SK-N-SH treated with all-trans-retinoic acid at 6 μM for 48 hours (cell line): ENCODE measurements around the gene MYOM1.

ENCODE experiments used
- ATAC-seq: fragments of 200-7000 bp; cut with Tn5 transposase; 3 replicates; pipeline ENCODE4 v1.9.1; 2020; ENCODE audit warnings: mild to moderate bottlenecking, moderate library complexity
- ARNTL ChIP-seq: fragments of 450-650 bp; formaldehyde crosslinking; IDR thresholded peaks from 2 replicates; pipeline ENCODE4 v1.5.0; 2020; ENCODE audit warnings: low read depth, mild to moderate bottlenecking, moderate library complexity, borderline replicate concordance
- BACH2 ChIP-seq: fragments of 250-450 bp; sonication (Bioruptor Pico); IDR thresholded peaks from 2 replicates; pipeline ENCODE4 v1.9.0; 2021; ENCODE audit warnings: mild to moderate bottlenecking, borderline replicate concordance
- CREB5 ChIP-seq: fragments of 250-450 bp; sonication (Bioruptor Pico); IDR thresholded peaks from 2 replicates; pipeline ENCODE4 v1.5.1; 2020; ENCODE audit warnings: low read depth, mild to moderate bottlenecking, moderate library complexity
- CSDC2 ChIP-seq: fragments of 250-450 bp; sonication (Bioruptor Pico); IDR thresholded peaks from 2 replicates; pipeline ENCODE4 v1.5.0; 2020; ENCODE audit warnings: mild to moderate bottlenecking, moderate library complexity
- CSRNP3 ChIP-seq: fragments of 250-450 bp; sonication (Bioruptor Pico); IDR thresholded peaks from 2 replicates; pipeline ENCODE4 v1.5.1; 2021; ENCODE audit warnings: mild to moderate bottlenecking, moderate library complexity
- ESRRG ChIP-seq: fragments of 250-450 bp; sonication (Bioruptor Pico); IDR thresholded peaks from 2 replicates; pipeline ENCODE4 v1.6.1; 2021; ENCODE audit warnings: mild to moderate bottlenecking
- GLIS3 ChIP-seq: fragments of 250-450 bp; sonication (Bioruptor Pico); IDR thresholded peaks from 2 replicates; pipeline ENCODE4 v1.5.0; 2020; ENCODE audit warnings: mild to moderate bottlenecking, moderate library complexity
- ISL1 ChIP-seq: fragments of 250-450 bp; sonication (Bioruptor Pico); IDR thresholded peaks from 2 replicates; pipeline ENCODE4 v2.1.2; 2022; ENCODE audit warnings: mild to moderate bottlenecking, moderate library complexity
- OSR1 ChIP-seq: fragments of 250-450 bp; sonication (Bioruptor Pico); IDR thresholded peaks from 2 replicates; pipeline ENCODE4 v1.8.0; 2022; ENCODE audit warnings: moderate library complexity, mild to moderate bottlenecking, inconsistent platforms
- POU6F1 ChIP-seq: fragments of 250-450 bp; sonication (Bioruptor Pico); IDR thresholded peaks from 2 replicates; pipeline ENCODE4 v1.8.0; 2021; ENCODE audit warnings: low read depth, mild to moderate bottlenecking, moderate library complexity, borderline replicate concordance
- PPARA ChIP-seq: fragments of 250-450 bp; sonication (Bioruptor Pico); IDR thresholded peaks from 2 replicates; pipeline ENCODE4 v1.5.0; 2020; ENCODE audit warnings: mild to moderate bottlenecking, borderline replicate concordance
- RARB ChIP-seq: fragments of 250-450 bp; sonication (Bioruptor Pico); IDR thresholded peaks from 2 replicates; pipeline ENCODE4 v1.8.0; 2021; ENCODE audit warnings: mild to moderate bottlenecking, moderate library complexity
- SNAI2 ChIP-seq: fragments of 250-450 bp; sonication (Bioruptor Pico); IDR thresholded peaks from 2 replicates; pipeline ENCODE4 v1.5.0; 2020; ENCODE audit warnings: mild to moderate bottlenecking, moderate library complexity
- TCF4 ChIP-seq: fragments of 250-450 bp; sonication (Bioruptor Pico); IDR thresholded peaks from 2 replicates; pipeline ENCODE4 v1.8.0; 2021; ENCODE audit warnings: mild to moderate bottlenecking, moderate library complexity, borderline replicate concordance
- TOX ChIP-seq: fragments of 250-450 bp; sonication (Bioruptor Pico); IDR thresholded peaks from 2 replicates; pipeline ENCODE4 v1.8.0; 2021; ENCODE audit warnings: mild to moderate bottlenecking, moderate library complexity, borderline replicate concordance
- ZFP3 ChIP-seq: fragments of 250-450 bp; sonication (Bioruptor Pico); IDR thresholded peaks from 2 replicates; pipeline ENCODE4 v1.5.0; 2020; ENCODE audit warnings: mild to moderate bottlenecking, moderate library complexity
- ZFP30 ChIP-seq: fragments of 450-650 bp; formaldehyde crosslinking; IDR thresholded peaks from 2 replicates; pipeline ENCODE4 v1.5.0; 2022; ENCODE audit warnings: mild to moderate bottlenecking, moderate library complexity
- ZNF70 ChIP-seq: fragments of 450-650 bp; formaldehyde crosslinking; IDR thresholded peaks from 2 replicates; pipeline ENCODE4 v1.5.0; 2020; ENCODE audit warnings: mild to moderate bottlenecking, moderate library complexity
- ZNF8 ChIP-seq: fragments of 450-650 bp; formaldehyde crosslinking; IDR thresholded peaks from 2 replicates; pipeline ENCODE4 v1.5.0; 2020; ENCODE audit warnings: mild to moderate bottlenecking, moderate library complexity
- TF ChIP-seq, protein P1 (sequence below): fragments of 250-450 bp; sonication (Bioruptor Pico); IDR thresholded peaks from 2 replicates; pipeline ENCODE4 v1.8.0; 2020; ENCODE audit warnings: mild to moderate bottlenecking, moderate library complexity, borderline replicate concordance
- TF ChIP-seq, protein P2 (sequence below): fragments of 250-450 bp; sonication (Bioruptor Pico); IDR thresholded peaks from 2 replicates; pipeline ENCODE4 v1.5.0; 2020; ENCODE audit warnings: mild to moderate bottlenecking, moderate library complexity

The MYOM1 gene

GRCh38 chr18:3114451-3114850 is 105.3 kb downstream of the MYOM1 start:
- TF ChIP-seq, protein P1, sequence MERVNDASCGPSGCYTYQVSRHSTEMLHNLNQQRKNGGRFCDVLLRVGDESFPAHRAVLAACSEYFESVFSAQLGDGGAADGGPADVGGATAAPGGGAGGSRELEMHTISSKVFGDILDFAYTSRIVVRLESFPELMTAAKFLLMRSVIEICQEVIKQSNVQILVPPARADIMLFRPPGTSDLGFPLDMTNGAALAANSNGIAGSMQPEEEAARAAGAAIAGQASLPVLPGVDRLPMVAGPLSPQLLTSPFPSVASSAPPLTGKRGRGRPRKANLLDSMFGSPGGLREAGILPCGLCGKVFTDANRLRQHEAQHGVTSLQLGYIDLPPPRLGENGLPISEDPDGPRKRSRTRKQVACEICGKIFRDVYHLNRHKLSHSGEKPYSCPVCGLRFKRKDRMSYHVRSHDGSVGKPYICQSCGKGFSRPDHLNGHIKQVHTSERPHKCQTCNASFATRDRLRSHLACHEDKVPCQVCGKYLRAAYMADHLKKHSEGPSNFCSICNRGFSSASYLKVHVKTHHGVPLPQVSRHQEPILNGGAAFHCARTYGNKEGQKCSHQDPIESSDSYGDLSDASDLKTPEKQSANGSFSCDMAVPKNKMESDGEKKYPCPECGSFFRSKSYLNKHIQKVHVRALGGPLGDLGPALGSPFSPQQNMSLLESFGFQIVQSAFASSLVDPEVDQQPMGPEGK (CRISPR knock-in tag) = no peak
- TF ChIP-seq POU6F1 (CRISPR knock-in tag) = no peak
- TF ChIP-seq OSR1 (CRISPR knock-in tag) = no peak
- no peak for TF ChIP-seq TOX (CRISPR knock-in tag)
- TF ChIP-seq ARNTL (CRISPR knock-in tag) = no peak
- TF ChIP-seq, protein P2, sequence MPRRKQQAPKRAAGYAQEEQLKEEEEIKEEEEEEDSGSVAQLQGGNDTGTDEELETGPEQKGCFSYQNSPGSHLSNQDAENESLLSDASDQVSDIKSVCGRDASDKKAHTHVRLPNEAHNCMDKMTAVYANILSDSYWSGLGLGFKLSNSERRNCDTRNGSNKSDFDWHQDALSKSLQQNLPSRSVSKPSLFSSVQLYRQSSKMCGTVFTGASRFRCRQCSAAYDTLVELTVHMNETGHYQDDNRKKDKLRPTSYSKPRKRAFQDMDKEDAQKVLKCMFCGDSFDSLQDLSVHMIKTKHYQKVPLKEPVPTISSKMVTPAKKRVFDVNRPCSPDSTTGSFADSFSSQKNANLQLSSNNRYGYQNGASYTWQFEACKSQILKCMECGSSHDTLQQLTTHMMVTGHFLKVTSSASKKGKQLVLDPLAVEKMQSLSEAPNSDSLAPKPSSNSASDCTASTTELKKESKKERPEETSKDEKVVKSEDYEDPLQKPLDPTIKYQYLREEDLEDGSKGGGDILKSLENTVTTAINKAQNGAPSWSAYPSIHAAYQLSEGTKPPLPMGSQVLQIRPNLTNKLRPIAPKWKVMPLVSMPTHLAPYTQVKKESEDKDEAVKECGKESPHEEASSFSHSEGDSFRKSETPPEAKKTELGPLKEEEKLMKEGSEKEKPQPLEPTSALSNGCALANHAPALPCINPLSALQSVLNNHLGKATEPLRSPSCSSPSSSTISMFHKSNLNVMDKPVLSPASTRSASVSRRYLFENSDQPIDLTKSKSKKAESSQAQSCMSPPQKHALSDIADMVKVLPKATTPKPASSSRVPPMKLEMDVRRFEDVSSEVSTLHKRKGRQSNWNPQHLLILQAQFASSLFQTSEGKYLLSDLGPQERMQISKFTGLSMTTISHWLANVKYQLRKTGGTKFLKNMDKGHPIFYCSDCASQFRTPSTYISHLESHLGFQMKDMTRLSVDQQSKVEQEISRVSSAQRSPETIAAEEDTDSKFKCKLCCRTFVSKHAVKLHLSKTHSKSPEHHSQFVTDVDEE (CRISPR knock-in tag) = no peak
- TF ChIP-seq ZFP3 (CRISPR knock-in tag) = no peak
- no peak for ATAC-seq

- TF ChIP-seq CSDC2 (CRISPR knock-in tag) (no peak), ZFP30 (CRISPR knock-in tag) (no peak), POU6F1 (CRISPR knock-in tag) (no peak), ZNF8 (CRISPR knock-in tag) (no peak), CSRNP3 (CRISPR knock-in tag) (no peak), PPARA (CRISPR knock-in tag) (no peak), ARNTL (CRISPR knock-in tag) (no peak), GLIS3 (CRISPR knock-in tag) (no peak), TCF4 (no peak), BACH2 (no peak), OSR1 (CRISPR knock-in tag) (no peak), TOX (CRISPR knock-in tag) (no peak), ZNF70 (CRISPR knock-in tag) (no peak)
- no peak for ATAC-seq
Observed at GRCh38 chr18:3114026-3114425, 105.7 kb downstream of the MYOM1 start.

DNA sequence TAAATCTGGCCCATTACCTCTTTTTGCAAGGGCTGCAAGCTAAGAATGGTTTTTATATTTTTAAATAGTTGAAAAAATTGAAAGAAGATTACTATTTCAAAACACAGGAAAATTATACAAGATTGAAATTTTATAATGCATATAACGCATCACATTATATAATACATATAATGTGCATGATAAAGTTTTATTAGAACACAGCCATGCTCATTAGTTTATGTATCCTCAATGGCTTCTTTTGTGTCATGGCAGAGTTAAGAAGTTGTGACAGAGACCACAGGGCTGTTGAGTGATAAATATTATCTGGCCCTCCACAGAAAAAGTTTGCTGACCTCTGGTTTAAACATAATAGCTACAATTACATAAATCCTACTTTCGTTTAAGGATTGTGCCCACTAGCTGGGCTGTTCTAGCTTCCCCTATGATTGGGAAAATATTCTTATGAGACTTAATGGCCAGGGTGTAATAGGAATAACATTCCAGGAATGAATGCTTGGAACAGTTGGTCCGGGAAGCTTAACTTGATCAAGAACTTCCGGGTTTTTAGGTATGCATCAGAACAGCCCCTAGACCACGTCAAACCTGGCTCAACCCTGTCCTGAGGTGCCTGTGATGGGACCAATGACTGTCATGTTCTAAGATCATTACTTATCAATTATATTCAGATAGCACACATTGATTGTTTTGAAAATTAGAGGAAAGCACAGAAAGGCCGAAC is 108.1 kb downstream of the MYOM1 start:
- ATAC-seq = no peak
- TF ChIP-seq TCF4 (no peak), GLIS3 (CRISPR knock-in tag) (no peak), ESRRG (CRISPR knock-in tag) (no peak), CSDC2 (CRISPR knock-in tag) (no peak), TOX (CRISPR knock-in tag) (no peak), ISL1 (CRISPR knock-in tag) (no peak), CREB5 (CRISPR knock-in tag) (no peak), SNAI2 (CRISPR knock-in tag) (no peak), RARB (no peak), PPARA (CRISPR knock-in tag) (no peak), OSR1 (CRISPR knock-in tag) (no peak), ZFP30 (CRISPR knock-in tag) (no peak), ZNF70 (CRISPR knock-in tag) (no peak), POU6F1 (CRISPR knock-in tag) (no peak), ZNF8 (CRISPR knock-in tag) (no peak), ZFP3 (CRISPR knock-in tag) (no peak)
- TF ChIP-seq, protein P1 (CRISPR knock-in tag) = no peak
